Measurements from ENCODE around the gene RINL.

Gene RINL

GRCh38 chr19:38849147-38849859 lies 28.8 kb downstream of the RINL start:
- H3K4me3 ChIP-seq (ENCODE audit: control insufficient read depth, low read depth, low read length) = peak overlapping the region; percentile 84
- TF ChIP-seq CTCF (conservative IDR thresholded peaks at IDR 0.05; ENCODE audit: control insufficient read depth, insufficient read depth, low read depth, low read length) = no peak

DNA sequence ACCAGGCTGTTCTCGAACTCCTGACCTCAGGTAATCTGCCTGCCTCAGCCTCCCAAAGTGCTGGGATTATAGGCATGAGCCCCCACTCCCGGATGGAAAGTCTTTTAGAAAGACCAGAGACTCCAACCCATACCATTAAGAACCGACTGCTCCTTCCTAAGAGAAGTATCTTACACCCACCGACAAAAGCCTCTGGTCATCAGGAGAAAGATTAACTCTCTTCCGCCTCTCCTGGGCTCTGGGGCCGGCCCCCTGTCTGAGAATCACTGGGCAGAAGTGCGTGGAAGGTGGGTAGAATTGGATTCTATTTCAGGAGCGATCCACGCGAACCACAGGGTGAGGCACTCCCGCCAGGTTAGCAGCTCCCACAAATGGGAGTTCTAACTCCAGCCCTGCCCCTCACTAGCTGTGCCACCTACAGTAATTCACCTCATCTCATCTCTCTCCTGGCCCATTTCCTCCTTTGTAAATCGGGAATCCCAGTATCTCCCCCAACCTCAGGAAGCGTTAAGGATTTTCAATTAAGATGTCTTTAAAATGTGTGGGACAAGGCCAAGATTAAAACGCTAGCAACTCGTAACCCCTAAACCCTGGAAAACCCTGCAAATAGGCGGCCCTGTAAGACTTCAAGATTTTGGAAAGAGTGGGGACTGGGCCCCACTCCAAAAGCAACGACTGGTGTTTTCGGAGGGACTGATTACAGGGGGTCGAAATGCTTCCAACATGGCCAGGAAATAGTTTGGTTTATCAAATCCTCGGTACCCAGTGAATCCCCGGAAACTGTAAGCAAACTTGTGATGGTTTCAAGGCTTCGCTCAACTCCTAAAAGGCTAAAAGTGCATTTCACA lies 29.6 kb downstream of the RINL start:
- TF ChIP-seq CTCF (conservative IDR thresholded peaks at IDR 0.05; ENCODE audit: control insufficient read depth, insufficient read depth, low read depth, low read length) = no peak
- no peak for DNase-seq (ENCODE audit: low read depth)
- H3K4me3 ChIP-seq (ENCODE audit: control insufficient read depth, low read depth, low read length) = peak overlapping the region; percentile 84

More at GRCh38 chr19:38849147-38849859, 28.8 kb downstream of the RINL start:
- DNase-seq (ENCODE audit: low read depth) = peak; percentile 92

DNA sequence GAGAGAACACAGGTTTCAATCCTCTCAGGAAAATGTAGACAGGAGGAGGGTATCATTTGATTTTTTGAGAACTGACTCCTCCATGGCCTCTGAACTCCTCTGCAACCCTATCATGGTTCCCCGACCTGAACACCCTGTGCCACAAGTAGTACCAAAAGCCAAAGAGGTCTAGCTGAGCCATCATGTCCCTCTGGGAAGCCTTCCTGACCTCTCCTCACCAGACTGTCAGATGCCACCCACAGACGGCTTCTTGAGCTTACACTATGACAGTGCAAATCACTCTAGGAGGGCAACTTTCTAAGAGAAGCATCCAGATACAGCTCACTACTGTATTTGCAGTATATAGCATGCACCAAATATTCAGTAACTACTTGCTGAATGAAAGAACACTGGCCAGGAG lies 32.0 kb downstream of the RINL start:
- TF ChIP-seq CTCF (conservative IDR thresholded peaks at IDR 0.05; ENCODE audit: control insufficient read depth, insufficient read depth, low read depth, low read length) = no peak
- no peak for DNase-seq (ENCODE audit: low read depth)
- no peak overlapping the region for H3K4me3 ChIP-seq (ENCODE audit: control insufficient read depth, low read depth, low read length)

DNA sequence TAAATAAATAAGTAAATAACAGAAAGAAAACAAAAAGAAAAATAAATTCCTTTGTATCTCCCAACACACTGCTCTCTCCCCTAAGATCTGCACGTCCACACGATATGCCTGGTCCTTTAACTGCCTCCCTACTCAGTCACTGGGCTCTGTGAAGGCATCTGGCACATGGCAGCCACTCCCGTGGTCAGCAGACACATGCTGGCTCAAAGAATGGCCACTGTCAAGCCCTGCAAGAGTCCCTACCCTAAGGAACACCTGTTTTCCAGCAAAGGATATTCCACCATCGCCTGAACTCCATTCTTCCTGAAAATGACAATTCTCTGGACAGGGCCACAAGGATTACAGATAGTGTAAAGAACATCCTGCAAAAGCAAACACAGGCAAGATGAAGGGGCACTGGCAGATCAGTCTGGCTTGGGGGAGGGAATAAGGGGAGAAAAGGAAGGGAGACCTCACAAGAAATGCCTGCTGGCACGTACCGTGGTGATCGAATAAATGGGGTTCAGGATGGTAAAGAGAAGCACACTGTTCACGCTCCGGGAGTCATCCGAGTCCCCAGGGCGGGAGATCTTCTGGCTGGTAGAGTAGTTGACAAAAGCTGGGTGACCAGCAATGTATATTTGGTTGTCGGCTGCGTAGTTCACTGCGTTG lies 32.6 kb downstream of the RINL start:
- TF ChIP-seq CTCF (conservative IDR thresholded peaks at IDR 0.05; ENCODE audit: control insufficient read depth, insufficient read depth, low read depth, low read length) = no peak
- H3K4me3 ChIP-seq (ENCODE audit: control insufficient read depth, low read depth, low read length) = no peak overlapping the region
- DNase-seq (ENCODE audit: low read depth) = no peak

DNA sequence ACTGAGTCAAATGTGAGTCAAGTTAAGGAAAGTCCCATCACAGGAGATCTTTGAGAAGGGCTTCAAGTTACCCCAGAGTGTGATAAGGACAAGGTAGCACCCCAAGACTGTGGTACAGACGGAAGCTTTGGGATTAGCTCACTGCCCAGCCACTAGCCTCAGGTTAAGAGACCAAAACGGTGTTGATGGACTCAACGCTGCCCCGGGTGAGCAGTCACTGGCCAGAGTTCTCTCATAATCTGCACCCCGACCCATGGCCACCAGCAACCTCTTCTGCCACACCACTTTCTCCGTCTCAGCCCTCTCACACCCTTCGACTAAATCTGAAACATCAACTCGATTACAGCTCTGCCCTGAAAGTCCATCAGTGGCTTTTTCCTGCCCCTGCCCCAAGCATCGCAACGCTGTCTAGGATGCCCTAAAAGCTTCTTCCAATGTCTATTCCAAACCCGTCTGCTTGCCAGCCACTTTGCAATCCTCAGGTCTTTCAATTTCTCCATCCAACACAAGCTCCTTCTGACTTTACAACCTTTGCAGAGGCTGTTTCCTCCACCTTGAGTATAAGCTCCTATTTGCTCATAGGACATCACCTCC lies 33.9 kb downstream of the RINL start:
- no peak for DNase-seq (ENCODE audit: low read depth)
- H3K4me3 ChIP-seq (ENCODE audit: control insufficient read depth, low read depth, low read length) = no peak overlapping the region
- TF ChIP-seq CTCF (conservative IDR thresholded peaks at IDR 0.05; ENCODE audit: control insufficient read depth, insufficient read depth, low read depth, low read length) = no peak

DNA sequence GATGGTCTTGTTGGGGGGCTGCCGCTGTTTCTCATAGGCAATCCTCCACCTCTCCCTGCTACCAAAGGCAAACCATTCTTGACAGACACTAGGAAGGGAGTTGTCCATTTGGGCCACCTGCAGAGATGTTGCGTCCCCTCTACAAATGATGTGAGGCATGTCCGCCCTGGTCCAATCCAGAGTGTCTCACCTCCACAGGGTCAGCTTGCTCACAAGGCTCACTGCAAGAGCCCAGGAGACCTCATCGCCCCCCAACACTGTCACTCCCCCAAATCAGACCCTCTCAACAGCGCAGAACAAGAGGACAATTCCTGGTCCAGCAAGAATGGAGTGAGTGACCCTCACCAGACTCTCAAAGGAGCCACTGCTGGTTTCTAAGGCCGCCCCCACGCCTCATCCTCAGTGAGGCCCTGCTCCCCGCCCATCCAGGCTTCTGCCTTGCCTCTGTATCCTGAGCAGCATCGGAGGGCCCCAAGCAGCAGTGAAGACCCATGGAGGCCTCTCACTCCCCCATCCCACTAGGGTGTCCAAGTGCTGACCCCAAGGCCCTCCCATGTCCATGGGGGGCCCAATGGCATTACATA lies 34.8 kb downstream of the RINL start:
- no peak overlapping the region for H3K4me3 ChIP-seq (ENCODE audit: control insufficient read depth, low read depth, low read length)
- TF ChIP-seq CTCF (conservative IDR thresholded peaks at IDR 0.05; ENCODE audit: control insufficient read depth, insufficient read depth, low read depth, low read length) = no peak
- DNase-seq (ENCODE audit: low read depth) = no peak

Data from fibroblast of mammary gland (primary cell).